NCI-H345 treated with DMSO at 0.1 percent for 48 hours (cell line): ENCODE data around the gene IER3IP1.
A peak's percentile ranks its signal among the peaks of the same experiment; 100 is the strongest.
"Not testable (repeated sequence)": the region's sequence is repeated elsewhere in the genome, so short reads cannot be mapped to it uniquely, and the experiment has no call there.

Experiments
- DNase-seq: peaks from one replicate; lab custom pipeline; 2025; ENCODE audit not compliant: unreplicated experiment; lab: John Stamatoyannopoulos, UW

The IER3IP1 gene

DNA sequence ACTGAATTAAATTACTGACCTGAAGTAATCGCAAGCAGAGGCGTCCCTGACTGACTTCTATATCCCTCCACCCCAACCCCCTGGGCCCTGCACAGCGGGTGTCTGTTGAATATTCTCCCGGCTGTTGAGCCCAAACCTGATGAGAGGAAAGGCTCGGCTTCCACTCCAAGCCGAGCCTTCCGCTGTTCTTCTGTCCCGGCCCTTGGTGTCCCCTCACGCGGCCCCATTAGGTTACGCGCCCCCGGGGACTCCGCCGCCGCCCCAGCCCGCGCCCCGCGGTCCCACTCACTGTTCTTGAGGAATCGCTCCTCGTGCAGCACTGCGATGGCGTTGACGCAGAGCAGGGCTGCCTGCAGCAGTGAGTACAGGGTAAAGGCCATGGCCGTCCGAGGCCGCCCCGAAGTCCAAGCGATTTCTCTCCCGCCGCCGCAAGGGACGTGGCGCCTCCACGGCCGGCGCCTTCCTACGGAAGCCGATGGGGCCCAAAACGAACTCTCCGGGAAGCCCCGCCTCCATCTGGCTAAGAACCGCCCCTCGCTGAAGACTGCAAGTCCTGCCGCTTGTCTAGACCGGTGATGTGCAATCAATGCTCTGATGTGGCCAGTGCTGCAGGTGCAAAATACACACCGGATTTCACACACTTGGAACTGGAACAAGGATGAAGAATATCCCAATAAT, at the start of gene IER3IP1:
TSS of gene IER3IP1 (minus strand) at position 467 of the 678 bp plus-strand sequence. CDS start at position 380, 87 bp downstream.
- DNase-seq, result peak; percentile 87

DNA sequence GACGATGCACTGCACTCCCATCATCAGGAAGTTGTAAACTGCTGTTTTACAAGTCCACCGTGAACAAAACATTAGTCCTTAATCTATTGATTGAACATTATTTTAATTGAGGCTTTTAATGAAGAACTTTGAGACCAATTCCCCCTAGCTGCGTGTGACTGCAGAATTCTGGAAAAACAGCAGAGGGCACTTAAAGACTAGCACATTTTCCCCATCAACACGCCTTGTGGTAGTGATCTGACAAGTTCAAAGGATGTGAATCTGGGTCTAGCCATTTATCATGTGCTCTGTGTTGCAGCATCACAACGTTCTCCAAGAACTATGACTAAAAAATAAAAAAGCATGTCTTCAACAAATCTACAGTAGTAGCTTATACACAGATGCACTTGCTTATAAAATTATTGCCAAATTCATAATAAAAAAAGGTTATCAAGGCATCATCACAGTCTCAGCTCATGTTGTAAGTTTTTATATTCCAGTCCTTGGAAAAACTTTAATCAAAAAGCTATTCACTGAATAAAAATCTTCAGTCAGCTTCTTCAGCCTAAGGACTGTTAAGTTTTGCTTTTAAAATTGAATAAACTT, 39.5 kb upstream of the IER3IP1 start:
- DNase-seq, result peak; percentile 47

DNA sequence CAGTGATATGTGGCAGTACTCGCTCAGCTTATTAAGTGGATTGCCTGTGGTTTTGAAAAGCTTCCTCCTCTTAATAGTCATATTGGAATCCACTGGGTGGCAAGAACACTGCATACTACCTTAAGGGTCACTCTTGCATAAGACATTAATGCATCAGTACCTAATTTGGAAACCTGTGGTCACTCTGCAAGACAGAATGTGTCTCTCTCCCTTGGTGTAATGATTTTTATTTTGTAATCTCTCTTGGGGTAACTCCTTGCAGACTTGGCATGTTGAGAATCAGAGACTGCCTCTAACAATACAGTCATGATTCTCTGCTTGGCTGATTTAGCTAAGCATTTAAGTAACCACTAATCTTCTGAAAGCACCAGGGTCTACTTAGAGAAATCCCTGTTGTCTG, 33.0 kb upstream of the IER3IP1 start:
- no peak for DNase-seq

GRCh38 chr18:47206945-47207637, 30.9 kb upstream of the IER3IP1 start:
- no peak for DNase-seq

- DNase-seq, result peak; percentile 32
These were observed 28.9 kb upstream of the IER3IP1 start for GRCh38 chr18:47204908-47205522.

DNA sequence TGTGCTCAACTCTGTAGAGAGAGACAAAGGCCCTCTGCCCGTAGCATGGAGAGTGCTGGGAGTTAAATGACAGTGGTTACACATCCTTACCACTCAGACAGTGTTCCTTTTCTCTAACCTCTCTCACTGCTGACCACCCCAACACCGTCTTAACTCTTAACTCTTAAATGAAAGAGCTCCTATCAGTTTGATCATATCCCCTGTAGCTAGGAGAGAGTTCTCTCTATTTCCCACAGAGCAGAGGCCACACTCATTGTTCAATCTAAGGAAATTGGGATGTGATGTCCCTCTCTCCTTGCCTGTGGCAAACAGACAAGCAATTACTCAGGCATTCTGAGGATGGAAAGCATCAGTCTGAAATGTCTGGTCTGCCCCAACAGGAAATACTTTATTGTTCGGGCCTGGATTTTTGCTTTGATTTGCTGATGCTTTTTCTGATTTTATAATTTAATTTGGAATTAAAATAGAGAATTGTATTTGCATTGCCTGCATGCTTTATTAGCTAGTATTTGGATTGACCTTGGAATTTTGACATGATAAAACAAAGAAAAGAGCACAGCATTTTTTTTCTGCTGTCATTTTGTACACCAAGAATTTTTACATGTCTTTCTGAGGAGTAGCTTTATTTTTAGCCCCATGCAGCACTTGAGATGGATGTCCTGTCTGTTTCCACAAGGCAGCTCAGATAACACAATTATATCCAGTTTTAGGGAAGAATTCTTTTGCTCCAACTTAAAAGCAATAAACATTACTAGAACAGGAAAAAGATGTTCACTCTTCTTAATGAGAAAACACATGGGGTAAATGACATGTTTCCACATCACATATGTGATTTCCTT, 27.7 kb upstream of the IER3IP1 start:
- no peak for DNase-seq

- not testable (repeated sequence) for DNase-seq
These were observed 19.8 kb upstream of the IER3IP1 start for GRCh38 chr18:47195961-47196360.

DNA sequence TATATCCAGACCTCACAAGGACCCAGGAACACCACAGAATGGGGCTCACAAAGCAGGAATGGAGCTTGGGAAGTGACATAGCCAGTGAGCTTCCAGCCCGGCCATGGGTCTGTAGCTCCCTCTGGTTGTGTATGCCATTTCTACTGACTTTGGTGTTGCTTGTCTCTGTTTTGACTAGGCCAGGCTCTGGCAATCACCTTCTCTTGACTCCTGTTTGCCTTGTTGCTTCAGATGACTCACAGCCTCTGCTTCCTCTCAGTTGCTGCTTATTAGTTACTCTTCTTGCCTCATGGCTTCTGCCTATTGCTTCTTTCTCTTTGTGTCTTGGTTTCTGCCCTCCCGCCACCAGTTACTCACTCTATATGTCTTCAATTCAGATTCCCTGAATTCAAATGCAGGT, 15.8 kb upstream of the IER3IP1 start:
- no peak for DNase-seq

GRCh38 chr18:47187721-47188120, 11.6 kb upstream of the IER3IP1 start:
- no peak for DNase-seq

DNA sequence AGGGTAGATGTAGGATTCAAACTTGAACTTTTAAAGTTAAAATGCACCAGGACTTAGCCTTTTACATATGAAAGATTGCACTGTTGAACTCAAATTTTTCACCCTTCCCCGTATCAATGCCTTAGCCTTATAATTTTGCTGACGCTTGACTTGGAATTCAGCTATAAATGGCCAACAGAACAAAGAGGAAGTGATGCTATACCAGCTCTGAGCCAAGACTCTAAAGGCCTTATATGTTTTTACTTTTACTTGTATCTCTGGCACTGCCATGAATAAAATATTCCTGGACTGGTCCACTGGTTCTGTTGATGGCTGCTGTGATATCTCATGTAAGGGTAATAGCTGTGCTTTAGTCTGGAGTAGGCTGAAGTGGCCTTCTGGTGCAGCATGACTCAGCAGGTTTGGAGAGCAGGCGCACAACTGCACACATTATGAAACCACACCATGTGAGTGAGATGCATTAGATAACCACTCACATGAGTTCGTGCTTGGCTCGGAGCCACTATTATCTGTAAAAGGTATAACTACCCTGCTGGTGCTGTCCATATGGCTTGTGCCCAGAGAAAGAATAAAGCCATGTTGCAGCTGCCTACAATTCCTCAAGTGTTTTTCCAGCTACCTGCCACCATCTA, 8.4 kb upstream of the IER3IP1 start:
- DNase-seq, result no peak

- DNase-seq, result not testable (repeated sequence)
These were observed 6.0 kb upstream of the IER3IP1 start for GRCh38 chr18:47182156-47182555.

- no peak for DNase-seq
These were observed 4.6 kb upstream of the IER3IP1 start for GRCh38 chr18:47180765-47181164.

GRCh38 chr18:47179520-47179919, 3.4 kb upstream of the IER3IP1 start:
- no peak for DNase-seq

DNA sequence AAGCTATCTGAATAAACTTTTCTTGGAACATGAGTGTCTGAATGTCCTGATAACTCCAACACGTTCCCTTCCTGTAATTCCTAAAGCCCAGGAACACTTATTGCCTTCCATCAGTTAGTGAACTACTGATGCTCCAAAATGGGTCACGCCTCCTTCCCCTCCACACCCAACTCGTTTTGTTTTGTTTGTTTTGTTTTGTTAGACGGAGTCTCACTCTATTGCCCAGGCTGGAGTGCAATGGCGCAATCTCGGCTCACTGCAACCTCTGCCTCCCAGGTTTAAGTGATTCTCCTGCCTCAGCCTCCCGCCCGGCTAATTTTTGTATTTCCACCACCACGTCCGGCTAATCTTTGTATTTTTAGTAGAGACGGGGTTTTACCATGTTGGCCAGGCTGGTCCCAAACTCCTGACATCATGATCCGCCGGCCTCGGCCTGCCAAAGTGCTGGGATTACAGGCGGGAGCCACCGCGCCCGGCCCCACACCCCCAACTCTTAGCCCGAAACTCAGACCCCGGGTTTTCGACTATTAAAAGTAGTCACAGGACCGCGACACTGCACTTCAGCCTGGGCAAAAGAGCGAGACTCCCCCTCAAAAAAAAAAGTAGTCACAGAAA, 774 bp downstream of the IER3IP1 start:
- DNase-seq, result no peak

GRCh38 chr18:47174545-47175116, 1.5 kb downstream of the IER3IP1 start:
- DNase-seq, result no peak

GRCh38 chr18:47172476-47172875, 3.7 kb downstream of the IER3IP1 start:
- no peak for DNase-seq

- no peak for DNase-seq
These were observed 7.3 kb downstream of the IER3IP1 start for GRCh38 chr18:47168913-47169312.

- no peak for DNase-seq
These were observed 7.7 kb downstream of the IER3IP1 start for GRCh38 chr18:47168509-47168908.

DNA sequence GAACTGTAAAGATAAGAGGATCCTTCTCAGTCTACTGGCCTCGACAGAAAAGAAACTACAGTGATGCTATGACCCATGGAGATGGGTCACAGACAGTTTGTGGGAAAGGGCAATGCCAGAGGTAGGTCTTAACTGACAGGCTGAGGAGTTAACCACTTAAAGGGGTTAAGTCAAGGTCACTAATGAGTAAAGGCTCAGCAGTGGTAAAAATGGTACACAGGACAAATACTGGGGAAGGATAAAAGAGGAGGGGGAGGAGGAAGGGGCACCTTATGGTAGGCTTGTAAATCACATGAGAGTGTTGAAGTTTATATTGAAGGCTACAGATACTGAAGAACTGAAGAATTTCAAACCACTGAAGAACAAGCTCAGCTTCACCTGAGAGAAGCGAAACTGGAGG, 9.9 kb downstream of the IER3IP1 start:
- no peak for DNase-seq

GRCh38 chr18:47163241-47163640, 12.9 kb downstream of the IER3IP1 start:
- DNase-seq, result no peak
